Endodermal cell (in vitro differentiated cells): ENCODE data around the gene ARF3. TPM values are rescaled to one million over a fixed set of nuclear protein-coding genes. Genes with fewer than 3 reads are reported as not detected.
A peak's percentile ranks its signal among the peaks of the same experiment; 100 is the strongest.

Source experiments
- DNase-seq: peaks from one replicate; pipeline ENCODE4 v3.0.0-alpha.2; 2017
- H3K27ac ChIP-seq: 2 replicates; pipeline ENCODE4 v1.5.1; 2013; ENCODE audit warnings: mild to moderate bottlenecking, low read depth, low read length, moderate library complexity
- H3K27me3 ChIP-seq: 2 replicates; pipeline ENCODE4 v1.6.1; 2013; ENCODE audit warnings: mild to moderate bottlenecking, low read length, moderate library complexity; ENCODE audit not compliant: insufficient read depth, control insufficient read depth, poor library complexity, severe bottlenecking
- H3K36me3 ChIP-seq: 2 replicates; pipeline ENCODE4 v1.7.0; 2013; ENCODE audit warnings: mild to moderate bottlenecking, low read length, moderate library complexity; ENCODE audit not compliant: control insufficient read depth, insufficient read depth
- H3K4me1 ChIP-seq: one replicate; pipeline ENCODE4 v1.7.0; 2013; ENCODE audit warnings: low read length; ENCODE audit not compliant: control insufficient read depth, insufficient read depth
- H3K4me3 ChIP-seq: 2 replicates; pipeline ENCODE4 v1.5.1; 2013; ENCODE audit warnings: mild to moderate bottlenecking, low read length, moderate library complexity
- H3K9ac ChIP-seq: 2 replicates; pipeline ENCODE4 v1.6.1; 2013; ENCODE audit warnings: mild to moderate bottlenecking, low read length, moderate library complexity; ENCODE audit not compliant: poor library complexity, severe bottlenecking; ENCODE audit errors: extremely low read depth
- H3K9me3 ChIP-seq: 2 replicates; pipeline ENCODE4 v1.6.1; 2013; ENCODE audit warnings: mild to moderate bottlenecking, low read length, moderate library complexity; ENCODE audit not compliant: control insufficient read depth
- H3K27ac Mint-ChIP-seq: 2 replicates; pipeline ENCODE4 v1.8.0; 2020; ENCODE audit warnings: mixed read lengths
- H3K27me3 Mint-ChIP-seq: 2 replicates; pipeline ENCODE4 v1.8.0; 2021; ENCODE audit warnings: mild to moderate bottlenecking, mixed read lengths; ENCODE audit not compliant: insufficient read depth
- H3K36me3 Mint-ChIP-seq: 2 replicates; pipeline ENCODE4 v1.8.0; 2020; ENCODE audit warnings: low read depth, mixed read lengths
- H3K4me1 Mint-ChIP-seq: 2 replicates; pipeline ENCODE4 v1.8.0; 2020; ENCODE audit warnings: mixed read lengths
- H3K4me3 Mint-ChIP-seq: 2 replicates; pipeline ENCODE4 v1.8.0; 2020; ENCODE audit warnings: mild to moderate bottlenecking, moderate library complexity, mixed read lengths
- H3K9me3 Mint-ChIP-seq: 2 replicates; pipeline ENCODE4 v1.8.0; 2020; ENCODE audit warnings: mild to moderate bottlenecking, mixed read lengths
- CTCF ChIP-seq: fragments of 200-600 bp; sonication (generic); conservative IDR thresholded peaks from 2 replicates; pipeline ENCODE4 v1.5.0; 2021; ENCODE audit warnings: antibody characterized with exemption, mild to moderate bottlenecking
- WGBS, 2 experiments: methylation state at CpG; one replicate each; pipeline versions ENCODE4 v1.1.5 to v1.1.7; 2013; ENCODE audit warnings: missing lambda C conversion rate in 2 of 2, mixed read lengths in 1 of 2; ENCODE audit not compliant: insufficient coverage in 1 of 2, insufficient read length in 1 of 2; 5-methylcytosine and 5-hydroxymethylcytosine counted together
- total RNA-seq, 2 donors: library from RNA; stranded (reverse); fragmentation: NEBNext Ultra II Directional in 1 of 2; extraction: Animal tissue kit (Norgen Biotek cat#: 25700) in 1 of 2; gene quantifications; 2 replicates in 1 of 2; 3 replicates in 1 of 2; pipeline ENCODE4 v1.2.1, GENCODE V29; 2021

The ARF3 gene
- total RNA-seq, 2 donors from 2014 or later: 237 to 288 TPM

GRCh38 chr12:48969833-48970701 is 12.8 kb upstream of the ARF3 start:
- H3K4me1 Mint-ChIP-seq: peaks cover 17% of the 10 kb centered on the region
- peak; percentile 38 for TF ChIP-seq CTCF
- H3K36me3 ChIP-seq: no peaks in the 10 kb centered on the region
- H3K27ac Mint-ChIP-seq: no peak overlapping the region
- WGBS, 2 experiments: 11 to 17% methylated on average over 28 to 77 of the region's 77 CpGs
- H3K4me1 ChIP-seq: no peaks in the 10 kb centered on the region
- H3K27me3 Mint-ChIP-seq: peaks cover 80% of the 10 kb centered on the region
- no peak overlapping the region for H3K9ac ChIP-seq
- H3K4me3 Mint-ChIP-seq: peak overlapping the region; percentile 51
- H3K36me3 Mint-ChIP-seq: no peaks in the 10 kb centered on the region
- H3K27ac ChIP-seq: no peak overlapping the region
- peak; percentile 86 for DNase-seq
- no peaks in the 10 kb centered on the region for H3K9me3 Mint-ChIP-seq
- H3K4me3 ChIP-seq: no peak overlapping the region
- H3K27me3 ChIP-seq: peaks cover 76% of the 10 kb centered on the region
- no peaks in the 10 kb centered on the region for H3K9me3 ChIP-seq

GRCh38 chr12:48969160-48969771 is 12.0 kb upstream of the ARF3 start:
- Mint-ChIP-seq H3K4me1 (peaks cover 20% of the 10 kb centered on the region), H3K27me3 (peaks cover 72% of the 10 kb centered on the region), H3K27ac (no peak overlapping the region), H3K9me3 (no peaks in the 10 kb centered on the region), H3K4me3 (no peak overlapping the region), H3K36me3 (no peaks in the 10 kb centered on the region)
- H3K9me3 ChIP-seq: no peaks in the 10 kb centered on the region
- peak; percentile 70 for DNase-seq
- no peaks in the 10 kb centered on the region for H3K4me1 ChIP-seq
- H3K4me3 ChIP-seq: no peak overlapping the region
- peaks cover 67% of the 10 kb centered on the region for H3K27me3 ChIP-seq
- H3K9ac ChIP-seq: no peak overlapping the region
- H3K36me3 ChIP-seq: no peaks in the 10 kb centered on the region
- no peak for TF ChIP-seq CTCF
- H3K27ac ChIP-seq: no peak overlapping the region
- 45 to 55% methylated on average over 4 to 8 of the region's 8 CpGs for WGBS, 2 experiments

- WGBS, 2 experiments: 55 to 66% methylated on average over 1 to 3 of the region's 3 CpGs
- H3K4me3 ChIP-seq: no peak overlapping the region
- H3K36me3 ChIP-seq: no peaks in the 10 kb centered on the region
- TF ChIP-seq CTCF: no peak
- Mint-ChIP-seq H3K27me3 (peaks cover 64% of the 10 kb centered on the region), H3K36me3 (no peaks in the 10 kb centered on the region), H3K4me3 (no peak overlapping the region), H3K9me3 (no peaks in the 10 kb centered on the region), H3K4me1 (peaks cover 20% of the 10 kb centered on the region), H3K27ac (no peak overlapping the region)
- no peaks in the 10 kb centered on the region for H3K4me1 ChIP-seq
- no peak for DNase-seq
- H3K27ac ChIP-seq: no peak overlapping the region
- H3K9ac ChIP-seq: no peak overlapping the region
- peaks cover 60% of the 10 kb centered on the region for H3K27me3 ChIP-seq
- H3K9me3 ChIP-seq: no peaks in the 10 kb centered on the region
Measured at GRCh38 chr12:48968467-48968866, 11.2 kb upstream of the ARF3 start.
